Activated naive CD8-positive, alpha-beta T cell treated with anti-CD3 and anti-CD28 coated beads for 36 hours (primary cell): ENCODE measurements around the gene DYNLT2B. TPM values are rescaled to one million over a fixed set of nuclear protein-coding genes. Genes with fewer than 3 reads are reported as not detected.
"Not testable (repeated sequence)": the region's sequence is repeated elsewhere in the genome, so short reads cannot be mapped to it uniquely, and the experiment has no call there.

Experiments used
- DNase-seq: peaks from one replicate; pipeline ENCODE4 v3.0.0; 2021
- H3K27ac Mint-ChIP-seq: one replicate; pipeline ENCODE4 v1.8.0; 2022; ENCODE audit warnings: mild to moderate bottlenecking, moderate library complexity, mixed read lengths
- H3K27me3 Mint-ChIP-seq: one replicate; pipeline ENCODE4 v1.8.0; 2022; ENCODE audit warnings: mild to moderate bottlenecking, mixed read lengths
- H3K36me3 Mint-ChIP-seq: one replicate; pipeline ENCODE4 v1.8.0; 2021; ENCODE audit warnings: mild to moderate bottlenecking, mixed read lengths
- H3K4me1 Mint-ChIP-seq: one replicate; pipeline ENCODE4 v1.8.0; 2021; ENCODE audit warnings: mixed read lengths
- H3K4me3 Mint-ChIP-seq: one replicate; pipeline ENCODE4 v1.8.0; 2022; ENCODE audit warnings: mild to moderate bottlenecking, moderate library complexity, mixed read lengths
- H3K9me3 Mint-ChIP-seq: one replicate; pipeline ENCODE4 v1.8.0; 2022; ENCODE audit warnings: mixed read lengths
- total RNA-seq, 2 experiments: library from RNA; stranded (reverse); gene quantifications; one replicate each; pipeline ENCODE4 v1.2.3, GENCODE V29; 2021

Gene DYNLT2B
- total RNA-seq, 2 experiments from 2014 or later = 8.1 to 8.4 TPM

GRCh38 chr3:196270499-196270898 lies 47.5 kb downstream of the DYNLT2B start:
- H3K9me3 Mint-ChIP-seq = no peaks in the 10 kb centered on the region
- H3K4me1 Mint-ChIP-seq = peaks cover 36% of the 10 kb centered on the region

DNA sequence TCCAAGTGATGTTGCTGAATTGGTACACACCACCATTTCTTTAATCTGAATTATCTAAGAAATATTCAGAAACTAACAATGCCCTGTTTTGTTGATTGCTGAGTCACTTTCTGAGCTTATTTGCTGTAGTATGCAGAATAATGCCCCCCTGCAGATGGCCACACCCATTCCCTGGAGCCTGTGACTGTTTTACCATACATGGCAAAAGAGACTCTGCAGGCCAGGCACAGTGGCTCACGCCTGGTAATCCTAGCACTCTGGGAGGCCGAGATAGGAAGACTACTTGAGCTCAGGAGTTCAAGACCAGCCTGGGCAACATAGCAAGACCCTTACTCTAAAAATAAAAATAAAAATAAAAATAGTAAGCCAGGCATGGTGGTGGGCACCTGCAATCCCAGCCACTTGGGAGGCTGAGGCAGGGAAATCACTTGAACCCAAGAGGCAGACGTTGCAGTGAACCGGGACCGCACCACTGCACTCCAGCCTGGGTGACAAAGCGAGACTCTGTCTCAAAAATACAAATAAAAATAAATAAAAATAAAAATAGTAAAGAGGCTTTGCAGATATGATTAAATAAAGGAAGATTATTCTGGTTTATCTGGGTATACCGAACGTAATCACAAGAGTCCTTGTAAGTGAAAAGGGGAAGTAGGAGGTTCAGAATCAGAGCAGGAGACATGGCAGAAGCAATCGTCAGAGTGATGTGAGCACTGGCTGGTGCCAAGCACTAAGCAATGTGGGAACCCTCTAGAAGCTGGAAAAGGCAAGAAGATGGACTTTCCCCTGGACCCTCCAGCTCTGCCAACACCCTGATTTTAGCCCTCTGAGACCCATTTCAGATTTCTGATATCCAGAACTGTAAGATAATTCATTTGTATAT lies 49.5 kb downstream of the DYNLT2B start:
- no peak for DNase-seq
- H3K9me3 Mint-ChIP-seq = no peaks in the 10 kb centered on the region
- peaks cover 22% of the 10 kb centered on the region for H3K4me1 Mint-ChIP-seq
- no peak overlapping the region for H3K4me3 Mint-ChIP-seq
- H3K36me3 Mint-ChIP-seq = peaks cover 32% of the 10 kb centered on the region
- no peak overlapping the region for H3K27ac Mint-ChIP-seq
- no peaks in the 10 kb centered on the region for H3K27me3 Mint-ChIP-seq

More at GRCh38 chr3:196270499-196270898, 47.5 kb downstream of the DYNLT2B start:
- Mint-ChIP-seq H3K27ac (peak overlapping the region; percentile 72), H3K27me3 (no peaks in the 10 kb centered on the region), H3K4me3 (no peak overlapping the region), H3K36me3 (peaks cover 39% of the 10 kb centered on the region)
- peak; percentile 3 for DNase-seq

GRCh38 chr3:196263819-196264218 lies 54.2 kb downstream of the DYNLT2B start:
- Mint-ChIP-seq H3K27me3 (no peaks in the 10 kb centered on the region), H3K27ac (no peak overlapping the region), H3K36me3 (peaks cover 14% of the 10 kb centered on the region), H3K4me3 (no peak overlapping the region), H3K9me3 (peaks cover 1% of the 10 kb centered on the region), H3K4me1 (no peaks in the 10 kb centered on the region)
- no peak for DNase-seq

DNA sequence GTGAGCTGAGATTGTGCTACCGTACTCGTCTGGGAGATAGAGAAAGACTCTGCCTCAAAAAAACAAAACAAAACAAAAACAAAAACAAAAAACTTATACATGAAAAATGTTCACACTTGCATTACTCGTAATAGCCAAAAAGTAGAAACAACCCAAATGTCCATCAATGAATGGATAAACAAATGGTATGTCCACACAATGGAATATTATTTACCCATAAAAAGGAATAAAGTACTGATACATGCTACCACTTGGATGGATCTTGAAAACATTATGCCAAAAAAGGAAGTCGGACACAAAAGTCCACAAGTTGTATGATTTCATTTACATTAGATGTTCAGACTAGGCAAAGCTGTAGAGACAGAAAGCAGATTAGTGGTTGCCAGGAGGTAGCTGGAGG lies 57.3 kb downstream of the DYNLT2B start:
- Mint-ChIP-seq H3K9me3 (peaks cover 1% of the 10 kb centered on the region), H3K4me1 (no peaks in the 10 kb centered on the region), H3K27ac (no peak overlapping the region), H3K36me3 (peaks cover 13% of the 10 kb centered on the region), H3K4me3 (no peak overlapping the region), H3K27me3 (no peaks in the 10 kb centered on the region)
- no peak for DNase-seq

- no peaks in the 10 kb centered on the region for H3K27me3 Mint-ChIP-seq
- DNase-seq = no peak
- peaks cover 5% of the 10 kb centered on the region for H3K36me3 Mint-ChIP-seq
- H3K27ac Mint-ChIP-seq = no peak overlapping the region
- H3K4me1 Mint-ChIP-seq = no peaks in the 10 kb centered on the region
- H3K9me3 Mint-ChIP-seq = no peaks in the 10 kb centered on the region
- no peak overlapping the region for H3K4me3 Mint-ChIP-seq
Measured at GRCh38 chr3:196255776-196256175, 62.3 kb downstream of the DYNLT2B start.

GRCh38 chr3:196254376-196255283 lies 63.4 kb downstream of the DYNLT2B start:
- H3K9me3 Mint-ChIP-seq = no peaks in the 10 kb centered on the region
- no peak overlapping the region for H3K27ac Mint-ChIP-seq
- no peak for DNase-seq
- H3K36me3 Mint-ChIP-seq = peaks cover 3% of the 10 kb centered on the region
- no peaks in the 10 kb centered on the region for H3K27me3 Mint-ChIP-seq
- no peaks in the 10 kb centered on the region for H3K4me1 Mint-ChIP-seq
- no peak overlapping the region for H3K4me3 Mint-ChIP-seq

- DNase-seq = no peak
- H3K27ac Mint-ChIP-seq = no peak overlapping the region
- H3K9me3 Mint-ChIP-seq = no peaks in the 10 kb centered on the region
- H3K4me3 Mint-ChIP-seq = no peak overlapping the region
- peaks cover 3% of the 10 kb centered on the region for H3K36me3 Mint-ChIP-seq
- H3K4me1 Mint-ChIP-seq = no peaks in the 10 kb centered on the region
- H3K27me3 Mint-ChIP-seq = no peaks in the 10 kb centered on the region
Measured at GRCh38 chr3:196251918-196252317, 66.1 kb downstream of the DYNLT2B start.

GRCh38 chr3:196246612-196247308 lies 71.3 kb downstream of the DYNLT2B start:
- Mint-ChIP-seq H3K36me3 (peaks cover 2% of the 10 kb centered on the region), H3K27ac (no peak overlapping the region), H3K9me3 (no peaks in the 10 kb centered on the region), H3K4me3 (no peak overlapping the region), H3K4me1 (no peaks in the 10 kb centered on the region), H3K27me3 (no peaks in the 10 kb centered on the region)
- DNase-seq = no peak

- H3K9me3 Mint-ChIP-seq, H3K4me1 Mint-ChIP-seq, H3K27me3 Mint-ChIP-seq, H3K4me3 Mint-ChIP-seq, H3K36me3 Mint-ChIP-seq, H3K27ac Mint-ChIP-seq, DNase-seq: not testable (repeated sequence)
Measured at GRCh38 chr3:196244166-196244565, 73.9 kb downstream of the DYNLT2B start.

DNA sequence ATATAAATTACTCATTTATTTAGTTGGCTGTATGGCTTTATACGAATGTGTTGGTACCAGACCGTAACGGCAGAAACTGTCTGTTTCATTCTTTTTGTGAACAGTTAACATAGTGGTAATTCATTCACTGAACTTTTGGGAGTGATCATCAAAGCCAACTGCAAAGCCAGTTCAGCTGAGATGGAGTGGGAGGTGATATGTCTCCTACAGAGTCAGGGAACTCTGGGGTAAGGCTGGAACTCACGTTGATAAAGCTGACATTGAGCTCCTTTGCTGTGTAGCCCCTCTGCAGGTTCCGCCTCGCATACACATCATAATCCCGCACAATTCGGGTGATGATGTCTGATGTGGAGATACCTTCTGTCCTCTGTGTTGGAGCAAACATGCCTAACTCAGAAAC lies 76.3 kb downstream of the DYNLT2B start:
- no peaks in the 10 kb centered on the region for H3K9me3 Mint-ChIP-seq
- H3K27me3 Mint-ChIP-seq = no peaks in the 10 kb centered on the region
- no peak for DNase-seq
- H3K27ac Mint-ChIP-seq = no peak overlapping the region
- H3K4me3 Mint-ChIP-seq = no peak overlapping the region
- H3K4me1 Mint-ChIP-seq = peaks cover 8% of the 10 kb centered on the region
- H3K36me3 Mint-ChIP-seq = peaks cover 6% of the 10 kb centered on the region

Other genes with a start within 250 kb of the DYNLT2B start
- gene TFRC, start 236.2 kb downstream of the DYNLT2B start, total RNA-seq = 100 to 1,000 TPM; 550 TPM
- not detected for gene ZDHHC19, start 106.8 kb downstream of the DYNLT2B start, total RNA-seq
- not detected for gene SLC51A, start 101.7 kb downstream of the DYNLT2B start, total RNA-seq
- gene PCYT1A, start 30.5 kb downstream of the DYNLT2B start, total RNA-seq = 10 to 100 TPM; 41.2 to 42.1 TPM
- gene TM4SF19, start 20.1 kb upstream of the DYNLT2B start, total RNA-seq = not detected
- 10 to 100 TPM; 52.7 to 57.5 TPM for gene UBXN7, start 114.2 kb upstream of the DYNLT2B start, total RNA-seq
- gene RNF168, start 185.5 kb upstream of the DYNLT2B start, total RNA-seq = 10 to 100 TPM; 24.5 to 27.1 TPM
- not detected for gene SMCO1, start 197.1 kb upstream of the DYNLT2B start, total RNA-seq